ENCODE results near the gene GNE. TPM values are rescaled to one million over a fixed set of nuclear protein-coding genes. Genes with fewer than 3 reads are reported as not detected.

GNE gene
- total and polyA plus RNA-seq, 2 of the 8 experiments (the other 6 are each of a cell fraction or from before 2014, with no cell fraction given), result 5.1 to 11.1 TPM

GRCh38 chr9:36258208-36258995 is at the start of gene GNE (continued):
- 0 out of 2 replicates have a peak, but pooled peaks have one; percentile 2 for TF ChIP-seq CHD2 (IDR thresholded peaks at IDR 0.05; ENCODE audit: low read length)

Measured in H1 (cell line).